NCI-H1092 (cell line): ENCODE results near the gene MRFAP1L1.
"Not testable (repeated sequence)": the region's sequence is repeated elsewhere in the genome, so short reads cannot be mapped to it uniquely, and the experiment has no call there.

ENCODE experiments used
- DNase-seq: peaks from one replicate; lab custom pipeline; 2025; lab: John Stamatoyannopoulos, UW

The MRFAP1L1 gene

GRCh38 chr4:6734165-6734786 is 24.6 kb upstream of the MRFAP1L1 start:
- DNase-seq, result no peak

DNA sequence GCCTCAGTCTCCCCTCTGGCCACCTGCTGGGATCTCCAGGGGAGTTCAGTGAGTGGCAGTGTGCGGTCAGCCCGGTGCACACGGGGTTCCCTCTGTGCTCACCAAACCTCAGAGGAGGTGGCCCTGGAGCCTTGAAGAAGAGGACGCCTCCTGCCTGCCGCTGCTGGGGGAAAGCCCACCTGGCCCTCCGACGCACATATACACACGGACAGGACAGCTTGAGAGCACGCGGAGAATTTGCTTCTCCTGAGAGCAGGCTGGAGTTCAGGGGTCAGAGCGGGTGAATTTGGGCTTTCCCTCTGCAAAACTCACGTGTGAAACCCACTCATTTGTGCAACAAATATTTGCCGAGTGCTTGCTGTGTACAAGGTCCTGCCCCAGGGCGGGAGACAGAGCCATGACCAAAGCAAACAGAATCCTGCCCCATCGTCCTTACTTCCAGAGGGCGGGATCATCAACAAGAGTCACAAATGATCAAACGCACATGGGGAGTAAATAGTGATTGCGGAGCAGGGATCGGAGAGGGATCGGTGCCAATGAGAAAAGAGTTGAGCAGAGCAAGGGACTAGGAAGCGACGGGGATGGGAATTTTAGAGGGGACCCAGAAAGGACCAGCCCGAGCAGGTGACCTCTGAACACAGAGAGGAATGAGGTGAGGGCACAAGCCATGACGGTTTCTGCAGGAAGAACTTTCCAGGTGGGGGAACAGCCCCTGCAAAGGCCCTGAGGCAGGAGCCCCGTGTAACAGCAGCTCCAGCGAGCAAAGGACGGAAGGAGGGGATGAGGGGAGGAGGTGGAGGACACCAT is 23.9 kb upstream of the MRFAP1L1 start:
- no peak for DNase-seq

DNA sequence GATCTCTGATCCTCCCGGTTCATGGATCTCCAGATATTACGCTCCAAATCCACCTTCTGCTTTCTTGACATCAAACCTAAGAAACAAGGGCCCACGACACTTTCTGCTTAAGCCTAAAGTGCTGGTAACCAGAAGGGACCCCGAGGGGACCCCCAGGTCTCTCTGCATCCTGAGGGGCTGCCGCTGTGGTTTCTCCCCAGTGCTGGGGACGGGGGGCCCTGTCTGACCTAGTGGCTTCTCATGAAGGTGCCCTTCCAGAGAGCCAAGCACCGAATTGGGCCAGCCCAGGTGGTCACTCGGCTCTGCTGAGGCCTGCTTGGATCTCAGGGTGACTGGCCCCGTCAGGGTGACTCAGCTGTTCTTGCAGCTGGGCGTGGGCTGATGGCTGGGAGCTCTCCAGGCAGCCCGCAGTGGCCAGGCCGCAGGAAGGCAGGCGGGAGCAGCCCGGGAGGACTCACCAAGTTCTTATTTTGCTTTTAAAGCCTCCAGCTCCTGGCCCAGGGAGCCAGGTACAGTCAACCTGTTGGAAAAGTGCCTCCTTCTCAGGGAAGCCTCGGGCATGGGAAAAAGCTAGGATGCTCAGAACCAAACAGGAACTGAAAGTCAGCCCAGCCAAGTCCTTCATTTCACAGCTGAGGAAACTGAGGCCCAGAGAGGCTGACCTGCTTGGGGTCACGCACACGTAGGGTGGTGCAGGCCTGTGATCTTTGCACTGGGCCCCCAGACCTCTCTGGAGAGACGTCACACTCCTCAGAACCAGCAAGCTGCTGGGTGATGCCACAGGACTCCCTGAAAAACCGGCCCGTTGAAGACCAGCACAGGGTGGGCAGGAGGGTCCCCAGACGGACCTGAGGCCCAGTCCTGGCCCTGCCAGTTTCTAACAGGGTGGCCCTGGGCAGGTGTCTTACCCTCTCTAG is 23.0 kb upstream of the MRFAP1L1 start:
- DNase-seq, result no peak

DNA sequence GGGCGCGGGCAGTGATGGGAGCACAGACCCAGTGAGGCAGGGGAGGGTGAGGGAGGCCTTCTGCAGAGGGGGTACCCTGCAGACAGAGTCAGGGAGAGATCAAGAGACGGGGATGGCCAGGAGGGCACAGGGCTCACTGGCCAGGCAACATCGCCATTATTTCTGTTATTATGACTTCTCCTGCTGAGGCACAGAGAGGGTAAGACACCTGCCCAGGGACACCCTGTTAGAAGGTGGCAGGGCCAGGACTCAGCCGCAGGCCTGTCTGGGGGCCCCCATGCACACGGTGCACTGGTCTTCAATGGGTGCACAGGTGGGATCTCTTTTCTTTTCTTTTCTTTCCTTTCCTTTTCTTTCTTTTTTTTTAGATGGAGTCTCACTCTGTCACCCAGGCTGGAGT is 22.1 kb upstream of the MRFAP1L1 start:
- no peak for DNase-seq

DNA sequence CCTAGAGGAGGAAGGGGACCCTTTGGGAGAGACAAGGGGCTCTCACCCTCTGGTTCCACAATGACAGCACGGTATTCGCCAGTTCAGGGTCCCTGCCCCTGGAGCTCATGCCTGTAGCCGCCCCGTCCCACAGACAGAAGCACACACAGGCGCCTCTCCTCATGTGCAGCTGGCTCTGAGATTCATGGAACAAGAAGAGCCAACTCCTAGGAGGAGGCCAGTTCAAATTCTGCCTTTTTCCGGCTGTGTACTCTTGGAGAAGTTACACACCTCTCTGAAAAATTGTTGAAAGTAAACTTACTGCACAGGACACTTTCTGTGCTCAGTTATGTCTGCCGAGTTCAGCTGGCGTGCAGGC is 21.6 kb upstream of the MRFAP1L1 start:
- no peak for DNase-seq

GRCh38 chr4:6730603-6731317 is 21.1 kb upstream of the MRFAP1L1 start:
- no peak for DNase-seq

DNA sequence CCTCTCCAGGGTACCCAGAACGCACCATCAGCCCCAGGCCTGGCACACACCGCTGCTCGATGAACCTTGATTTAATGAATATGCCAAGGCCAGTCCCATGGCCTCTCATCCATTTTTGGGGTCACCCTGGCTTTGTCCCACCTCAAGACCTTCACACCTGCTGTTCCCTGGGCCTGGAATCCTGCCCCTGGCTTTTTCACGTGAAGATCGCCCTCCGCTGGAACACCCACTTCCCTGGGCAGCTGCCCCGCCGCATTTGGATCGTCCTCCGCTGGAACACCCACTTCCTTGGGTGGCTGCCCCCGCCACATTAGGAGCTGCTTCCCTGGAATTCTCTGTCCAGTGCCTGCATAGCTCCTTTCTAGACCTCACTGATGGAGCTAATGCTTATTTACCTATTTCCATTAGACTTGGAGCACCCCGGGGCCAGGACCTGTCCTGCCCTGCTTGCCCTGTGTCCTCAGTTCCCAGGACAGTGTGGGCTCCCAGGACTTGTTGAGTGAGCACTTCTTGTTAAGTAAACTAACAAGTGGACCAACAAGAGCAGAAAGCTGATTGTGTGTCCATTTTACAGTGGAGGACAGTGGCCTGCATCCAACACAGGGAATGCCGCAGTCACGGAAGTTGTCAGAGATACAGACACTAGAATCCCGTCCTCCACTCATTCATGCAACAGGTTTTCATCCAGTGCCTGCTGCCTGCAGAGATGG is 18.8 kb upstream of the MRFAP1L1 start:
- no peak for DNase-seq

DNA sequence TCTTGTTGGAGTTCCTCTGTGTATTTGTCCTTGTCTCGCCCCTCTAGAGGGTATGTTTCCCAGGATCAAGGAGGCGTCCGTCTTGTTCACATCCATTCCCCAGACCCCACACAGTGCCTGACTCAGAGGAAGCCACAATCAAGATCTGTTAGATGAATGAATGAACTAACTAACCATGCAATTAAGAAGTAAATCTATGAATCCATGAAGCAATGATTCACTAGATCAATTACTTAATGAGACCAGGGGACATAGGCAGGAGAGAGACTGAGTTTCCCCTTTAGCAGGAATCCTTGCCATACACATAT is 18.2 kb upstream of the MRFAP1L1 start:
- no peak for DNase-seq

- DNase-seq, result no peak
These were observed 17.6 kb upstream of the MRFAP1L1 start for GRCh38 chr4:6727081-6727942.

GRCh38 chr4:6725427-6725961 is 15.8 kb upstream of the MRFAP1L1 start:
- not testable (repeated sequence) for DNase-seq

GRCh38 chr4:6724421-6725111 is 14.9 kb upstream of the MRFAP1L1 start:
- no peak for DNase-seq

GRCh38 chr4:6723851-6724250 is 14.2 kb upstream of the MRFAP1L1 start:
- DNase-seq, result no peak

GRCh38 chr4:6722891-6723290 is 13.2 kb upstream of the MRFAP1L1 start:
- no peak for DNase-seq

DNA sequence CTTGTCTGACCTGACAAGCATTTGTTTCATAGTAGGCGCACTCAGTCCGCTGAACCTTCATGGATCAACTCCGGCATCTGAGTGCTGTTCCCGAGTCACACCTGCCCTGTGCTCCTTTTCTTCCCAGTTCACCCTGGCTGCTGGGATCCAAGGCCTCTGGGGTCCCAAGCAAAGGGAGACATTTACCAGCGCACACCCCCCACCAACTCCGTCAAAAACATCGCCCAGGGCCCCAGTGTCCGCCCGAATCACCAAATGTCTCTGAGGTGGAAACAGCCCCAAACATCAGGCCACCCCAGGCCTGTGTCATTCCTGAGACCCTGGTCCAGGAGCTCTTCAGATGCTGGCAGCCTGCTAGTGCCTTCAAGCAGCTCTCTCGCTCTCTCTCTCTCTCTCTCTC is 11.5 kb upstream of the MRFAP1L1 start:
- no peak for DNase-seq

DNA sequence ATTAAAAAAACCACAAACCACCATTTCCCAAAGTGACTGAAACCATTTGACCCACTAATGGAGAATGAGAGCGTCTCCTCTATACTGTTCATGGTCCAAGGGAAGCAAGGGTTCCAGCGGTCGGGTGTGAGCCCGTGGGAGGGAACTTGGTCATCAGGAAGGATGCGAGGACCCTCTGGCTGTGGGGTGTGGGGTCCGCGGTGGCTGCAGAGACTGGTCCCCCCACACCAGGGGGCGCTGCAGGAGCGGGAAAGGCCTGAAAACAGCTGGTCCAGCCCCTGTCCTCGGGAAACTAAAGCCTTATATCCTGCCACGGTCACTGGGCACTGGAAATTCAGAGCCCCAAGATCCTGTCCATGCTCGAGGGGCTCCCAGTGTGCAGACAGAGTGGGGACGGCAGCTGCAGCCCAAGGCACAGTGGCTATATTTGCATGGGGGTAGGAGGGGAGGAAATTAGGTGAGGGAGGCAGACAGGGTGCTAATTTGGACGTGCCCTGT is 10.6 kb upstream of the MRFAP1L1 start:
- peak; percentile 80 for DNase-seq

GRCh38 chr4:6719611-6720179 is 10.0 kb upstream of the MRFAP1L1 start:
- DNase-seq, result no peak

GRCh38 chr4:6718932-6719610 is 9.4 kb upstream of the MRFAP1L1 start:
- no peak for DNase-seq

- no peak for DNase-seq
These were observed 7.4 kb upstream of the MRFAP1L1 start for GRCh38 chr4:6716958-6717655.
